HG02885 (cell line): ENCODE data around the gene KRTAP27-1.

Experiments used
- ATAC-seq: cut with Tn5 transposase; IDR thresholded peaks from one replicate; pipeline ENCODE4 v1.9.1; 2021; ENCODE audit warnings: mild to moderate bottlenecking; ENCODE audit not compliant: unreplicated experiment, poor library complexity

The KRTAP27-1 gene

GRCh38 chr21:30305136-30305535 is 32.4 kb downstream of the KRTAP27-1 start:
- no peak for ATAC-seq

GRCh38 chr21:30289215-30289614 is 48.3 kb downstream of the KRTAP27-1 start, which contains the start of gene KRTAP25-1:
KRTAP25-1 (minus strand) TSS chr21:30289514; CDS start chr21:30289490, 24 bp downstream.
- ATAC-seq = no peak
